ENCODE measurements around the gene TOB2.

GRCh38 chr22:41387341-41387740 lies 59.3 kb downstream of the TOB2 start:
- TF ChIP-seq CTCF (IDR thresholded peaks at IDR 0.05; ENCODE audit: insufficient read depth, low read length, poor library complexity, severe bottlenecking) = no peak
- no peak for TF ChIP-seq EZH2phosphoT487 (conservative IDR thresholded peaks at IDR 0.05; ENCODE audit: low read length)
